ENCODE results near the gene EDC3. TPM values are rescaled to one million over a fixed set of nuclear protein-coding genes. Genes with fewer than 3 reads are reported as not detected.

Gene EDC3
- total RNA-seq, 2 experiments from 2014 or later, result 11.0 to 11.1 TPM

GRCh38 chr15:74622758-74623157, 73.1 kb downstream of the EDC3 start:
- H3K4me3 Mint-ChIP-seq, result no peak overlapping the region
- intact Hi-C loops (cut with DNase I, micrococcal nuclease), result no loop called here
- H3K9me3 Mint-ChIP-seq, result no peaks in the 10 kb centered on the region
- CTCF ChIA-PET, result interaction anchor here (2.2 kb wide), 1 partner anchor 10 kb away, joined by 34 read pairs; no protein-coding TSS in a partner anchor
- ATAC-seq (ENCODE audit: poor library complexity) (no peak), DNase-seq (no peak)
- peaks cover 96% of the 10 kb centered on the region for H3K36me3 Mint-ChIP-seq (ENCODE audit: low read depth)
- no peaks in the 10 kb centered on the region for H3K27me3 Mint-ChIP-seq
- H3K4me1 ChIP-seq (ENCODE audit: insufficient read depth, low read length), result peaks cover 49% of the 10 kb centered on the region
- POLR2A ChIA-PET, result interaction anchor here (1.3 kb wide), 1 partner anchor 12 kb away, joined by 3 read pairs; no protein-coding TSS in a partner anchor
- no peaks in the 10 kb centered on the region for H3K9me3 ChIP-seq (ENCODE audit: control insufficient read depth in 1 of 2, insufficient read depth in 1 of 2, low read length in 2 of 2)
- no peak overlapping the region for H3K27ac ChIP-seq (ENCODE audit: low read depth in 1 of 2, low read length in 2 of 2)
- H3K27me3 ChIP-seq (ENCODE audit: control insufficient read depth in 1 of 2, insufficient read depth in 2 of 2, low read length in 2 of 2), result no peaks in the 10 kb centered on the region
- H3K4me1 Mint-ChIP-seq (ENCODE audit: low read depth), result peaks cover 34% of the 10 kb centered on the region
- H3K4me3 ChIP-seq (ENCODE audit: low read length), result no peak overlapping the region
- H3K27ac Mint-ChIP-seq, result no peak overlapping the region
- no peak for TF ChIP-seq CTCF (IDR thresholded peaks at IDR 0.05)
- peaks cover 94% of the 10 kb centered on the region for H3K36me3 ChIP-seq (ENCODE audit: insufficient read depth, low read length)

DNA sequence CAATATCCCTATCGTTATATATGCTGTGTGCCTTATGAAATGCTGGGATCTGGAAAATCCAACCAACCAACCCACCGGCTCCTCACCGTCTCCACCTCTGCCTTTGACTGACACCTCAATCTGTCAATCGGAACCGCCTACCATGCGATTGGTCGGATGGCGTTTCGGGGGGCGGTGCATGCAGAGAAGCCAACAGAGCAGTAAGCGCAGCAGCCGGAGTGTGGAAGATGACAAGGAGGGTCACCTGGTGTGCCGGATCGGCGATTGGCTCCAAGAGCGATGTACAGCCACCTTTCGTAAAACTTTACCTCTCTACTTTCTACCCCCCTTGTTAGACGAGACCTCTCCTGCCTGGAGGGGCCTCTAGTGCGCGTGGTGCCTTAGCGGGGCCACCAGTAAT, 73.9 kb downstream of the EDC3 start:
- Mint-ChIP-seq H3K27me3 (no peaks in the 10 kb centered on the region), H3K9me3 (no peaks in the 10 kb centered on the region), H3K36me3 (ENCODE audit: low read depth) (peaks cover 96% of the 10 kb centered on the region), H3K4me3 (no peak overlapping the region), H3K27ac (peak overlapping the region; percentile 27), H3K4me1 (ENCODE audit: low read depth) (peaks cover 42% of the 10 kb centered on the region)
- ChIA-PET CTCF (interaction anchor here (0.7 to 2.2 kb wide), 8 partner anchors 11 to 329 kb away, joined by 3 to 34 read pairs (median 3); no protein-coding TSS in a partner anchor), POLR2A (interaction anchor here (1.3 to 1.5 kb wide), 2 partner anchors 10 to 13 kb away, joined by 3 read pairs; no protein-coding TSS in a partner anchor)
- Histone ChIP-seq H3K4me3 (ENCODE audit: low read length) (no peak overlapping the region), H3K4me1 (ENCODE audit: insufficient read depth, low read length) (peaks cover 55% of the 10 kb centered on the region), H3K36me3 (ENCODE audit: insufficient read depth, low read length) (peaks cover 85% of the 10 kb centered on the region), H3K9me3 (ENCODE audit: control insufficient read depth in 1 of 2, insufficient read depth in 1 of 2, low read length in 2 of 2) (no peaks in the 10 kb centered on the region), H3K27me3 (ENCODE audit: control insufficient read depth in 1 of 2, insufficient read depth in 2 of 2, low read length in 2 of 2) (no peaks in the 10 kb centered on the region), H3K27ac (ENCODE audit: low read depth in 1 of 2, low read length in 2 of 2) (no peak overlapping the region)
- TF ChIP-seq CTCF (IDR thresholded peaks at IDR 0.05), result no peak
- DNase-seq (no peak), ATAC-seq (ENCODE audit: poor library complexity) (no peak)
- intact Hi-C loops (cut with DNase I, micrococcal nuclease), result no loop called here

DNA sequence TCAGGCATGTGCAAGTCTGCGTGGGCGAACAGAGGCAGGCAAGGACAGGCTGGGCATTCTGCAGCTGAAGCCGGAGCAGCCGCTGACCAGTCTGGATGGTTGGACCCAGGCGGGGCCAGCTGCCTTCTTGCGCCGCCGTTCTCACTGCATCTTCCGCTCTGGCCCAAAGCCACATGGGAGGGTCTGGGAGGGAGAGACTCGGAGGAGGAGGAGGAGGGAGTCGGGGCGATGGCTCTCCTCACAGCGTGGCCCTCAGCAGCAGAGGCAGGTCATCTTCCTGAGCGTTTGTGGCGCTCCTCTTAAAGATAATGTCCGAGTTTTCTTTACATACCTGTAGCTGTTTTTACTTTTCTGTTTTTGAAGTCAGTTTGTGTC, 74.3 kb downstream of the EDC3 start:
- Mint-ChIP-seq H3K9me3 (no peaks in the 10 kb centered on the region), H3K27ac (peak overlapping the region; percentile 67), H3K27me3 (no peaks in the 10 kb centered on the region), H3K36me3 (ENCODE audit: low read depth) (peaks cover 94% of the 10 kb centered on the region), H3K4me1 (ENCODE audit: low read depth) (peaks cover 46% of the 10 kb centered on the region), H3K4me3 (no peak overlapping the region)
- H3K27ac ChIP-seq (ENCODE audit: low read depth in 1 of 2, low read length in 2 of 2), result no peak overlapping the region
- DNase-seq, result no peak
- peaks cover 81% of the 10 kb centered on the region for H3K36me3 ChIP-seq (ENCODE audit: insufficient read depth, low read length)
- ATAC-seq (ENCODE audit: poor library complexity), result no peak
- no peaks in the 10 kb centered on the region for H3K27me3 ChIP-seq (ENCODE audit: control insufficient read depth in 1 of 2, insufficient read depth in 2 of 2, low read length in 2 of 2)
- ChIA-PET CTCF (interaction anchor here (0.6 to 2.2 kb wide), 15 partner anchors 11 to 329 kb away, joined by 3 to 34 read pairs (median 3); no protein-coding TSS in a partner anchor), POLR2A (interaction anchor here (0.8 to 1.5 kb wide), 3 partner anchors 10 to 163 kb away, joined by 3 read pairs; no protein-coding TSS in a partner anchor)
- intact Hi-C loops (cut with DNase I, micrococcal nuclease), result no loop called here
- no peak for TF ChIP-seq CTCF (IDR thresholded peaks at IDR 0.05)
- H3K4me1 ChIP-seq (ENCODE audit: insufficient read depth, low read length), result peaks cover 57% of the 10 kb centered on the region
- no peak overlapping the region for H3K4me3 ChIP-seq (ENCODE audit: low read length)
- no peaks in the 10 kb centered on the region for H3K9me3 ChIP-seq (ENCODE audit: control insufficient read depth in 1 of 2, insufficient read depth in 1 of 2, low read length in 2 of 2)
